Uterine smooth muscle cell (primary cell): ENCODE data around the gene MBIP. TPM values are rescaled to one million over a fixed set of nuclear protein-coding genes. Genes with fewer than 3 reads are reported as not detected.

Source experiments
- total RNA-seq: library from RNA; depleted of rRNA; stranded (reverse); fragments of >200 nt; gene quantifications from 2 replicates; pipeline ENCODE4 v1.2.3, GENCODE V29; 2014

Gene MBIP, protein sequence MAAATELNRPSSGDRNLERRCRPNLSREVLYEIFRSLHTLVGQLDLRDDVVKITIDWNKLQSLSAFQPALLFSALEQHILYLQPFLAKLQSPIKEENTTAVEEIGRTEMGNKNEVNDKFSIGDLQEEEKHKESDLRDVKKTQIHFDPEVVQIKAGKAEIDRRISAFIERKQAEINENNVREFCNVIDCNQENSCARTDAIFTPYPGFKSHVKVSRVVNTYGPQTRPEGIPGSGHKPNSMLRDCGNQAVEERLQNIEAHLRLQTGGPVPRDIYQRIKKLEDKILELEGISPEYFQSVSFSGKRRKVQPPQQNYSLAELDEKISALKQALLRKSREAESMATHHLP
- total RNA-seq, result 10.0 and 12.2 TPM in 2 replicates

DNA sequence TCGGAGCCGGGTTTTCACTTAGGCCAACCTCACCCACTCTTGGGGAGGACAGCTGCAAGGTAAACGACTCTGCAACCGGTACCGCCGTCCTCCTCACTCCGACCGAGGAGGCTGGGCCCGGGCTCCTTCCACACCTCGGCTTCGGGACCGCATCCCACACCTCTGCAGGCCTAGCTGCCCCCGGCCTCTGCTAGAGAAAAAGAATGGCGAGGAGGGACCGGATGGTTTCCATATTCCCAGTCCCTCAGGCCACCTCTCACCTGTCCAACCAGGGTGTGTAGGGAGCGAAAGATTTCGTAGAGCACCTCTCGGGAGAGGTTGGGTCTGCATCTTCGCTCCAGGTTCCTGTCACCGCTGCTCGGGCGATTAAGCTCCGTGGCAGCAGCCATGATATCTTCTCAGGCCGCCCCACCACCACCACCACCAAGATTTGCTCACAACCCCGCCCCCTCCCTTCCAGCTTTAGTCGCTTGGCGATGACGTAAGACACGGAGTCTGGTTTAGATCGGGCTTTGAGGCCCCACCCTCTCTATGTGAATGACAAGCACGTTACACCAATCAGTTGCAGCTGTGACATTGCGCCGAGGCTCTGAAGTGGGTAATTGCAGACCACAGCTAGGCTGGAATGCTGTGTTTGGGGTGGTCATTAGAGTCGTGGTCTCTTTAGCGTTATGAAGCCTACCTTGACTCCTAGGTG is at the start of gene MBIP:
TSS of gene MBIP (minus strand) at position 438 of the 697 bp plus-strand sequence. CDS start at position 389, 49 bp downstream.

Other genes starting within 250 kb of the MBIP start
- not detected in 2 replicates for gene PTCSC3, start 143.9 kb downstream of the MBIP start, total RNA-seq
- not detected in 2 replicates for gene NKX2-1, start 199.6 kb upstream of the MBIP start, total RNA-seq